AG08395 (cell line): Measurements from ENCODE around the gene IVNS1ABP.
"Not testable (repeated sequence)": the region's sequence is repeated elsewhere in the genome, so short reads cannot be mapped to it uniquely, and the experiment has no call there.

ENCODE experiments used
- DNase-seq: peaks from one replicate; pipeline ENCODE4 v3.0.0; 2012; ENCODE audit warnings: mixed read lengths, low spot score

The IVNS1ABP gene

GRCh38 chr1:185252404-185252803 is 64.6 kb downstream of the IVNS1ABP start:
- DNase-seq: not testable (repeated sequence)

DNA sequence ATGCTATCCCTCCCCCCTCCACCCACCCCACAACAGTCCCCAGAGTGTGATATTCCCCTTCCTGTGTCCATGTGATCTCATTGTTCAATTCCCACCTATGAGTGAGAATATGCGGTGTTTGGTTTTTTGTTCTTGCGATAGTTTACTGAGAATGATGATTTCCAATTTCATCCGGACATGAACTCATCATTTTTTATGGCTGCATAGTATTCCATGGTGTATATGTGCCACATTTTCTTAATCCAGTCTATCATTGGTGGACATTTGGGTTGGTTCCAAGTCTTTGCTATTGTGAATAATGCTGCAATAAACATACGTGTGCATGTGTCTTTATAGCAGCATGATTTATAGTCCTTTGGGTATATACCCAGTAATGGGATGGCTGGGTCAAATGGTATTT is 65.1 kb downstream of the IVNS1ABP start:
- not testable (repeated sequence) for DNase-seq

DNA sequence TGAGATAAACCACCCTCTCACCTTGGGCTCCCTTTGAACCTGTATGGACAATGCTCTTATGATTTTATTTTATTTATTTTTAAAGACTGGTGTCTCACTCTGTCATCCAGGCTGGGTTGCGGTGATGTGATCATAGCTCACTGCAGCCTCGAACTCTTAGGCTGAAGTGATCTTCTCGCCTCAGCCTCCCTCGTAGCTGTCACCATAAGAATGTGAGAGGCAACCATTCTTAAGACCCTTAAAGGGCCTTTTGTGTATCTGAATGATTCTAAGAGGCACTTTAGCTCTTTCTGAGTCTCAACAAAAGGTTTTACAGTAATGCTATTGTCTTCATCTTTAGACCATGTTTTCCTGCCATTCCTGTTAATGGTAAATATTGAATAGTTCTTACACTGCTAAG is 67.0 kb downstream of the IVNS1ABP start:
- no peak for DNase-seq

GRCh38 chr1:185249563-185249962 is 67.5 kb downstream of the IVNS1ABP start:
- DNase-seq: no peak
